Type B pancreatic cell (in vitro differentiated cells): Measurements from ENCODE around the gene WNK2. TPM values are rescaled to one million over a fixed set of nuclear protein-coding genes. Genes with fewer than 3 reads are reported as not detected.

Source experiments
- DNase-seq: peaks from one replicate; pipeline ENCODE4 v3.0.0; 2021; ENCODE audit warnings: mixed read lengths; ENCODE audit not compliant: unreplicated experiment; ENCODE audit errors: extremely low spot score
- H3K27ac Mint-ChIP-seq: 2 replicates; pipeline ENCODE4 v1.8.0; 2021; ENCODE audit warnings: mild to moderate bottlenecking, mixed read lengths
- H3K27me3 Mint-ChIP-seq: 2 replicates; pipeline ENCODE4 v1.8.0; 2021; ENCODE audit warnings: mixed read lengths
- H3K36me3 Mint-ChIP-seq: 2 replicates; pipeline ENCODE4 v1.8.0; 2021; ENCODE audit warnings: mixed read lengths
- H3K4me1 Mint-ChIP-seq: one replicate; pipeline ENCODE4 v1.8.0; 2021; ENCODE audit warnings: mixed read lengths; ENCODE audit not compliant: unreplicated experiment
- H3K4me3 Mint-ChIP-seq: 2 replicates; pipeline ENCODE4 v1.8.0; 2021; ENCODE audit warnings: mild to moderate bottlenecking, mixed read lengths
- H3K9me3 Mint-ChIP-seq: 2 replicates; pipeline ENCODE4 v1.8.0; 2021; ENCODE audit warnings: mixed read lengths
- total RNA-seq: library from RNA; stranded (reverse); gene quantifications from 2 replicates; pipeline ENCODE4 v1.2.1, GENCODE V29; 2021; ENCODE audit warnings: low replicate concordance
- TF ChIP-seq, protein P1 (sequence below): fragments of 200-600 bp; sonication (generic); conservative IDR thresholded peaks from 2 replicates; pipeline ENCODE4 v1.5.0; 2021; ENCODE audit warnings: antibody characterized with exemption, mild to moderate bottlenecking

The WNK2 gene
- total RNA-seq, 1 donor from 2014 or later = 75.5 TPM

- no peak for DNase-seq
- no peaks in the 10 kb centered on the region for H3K9me3 Mint-ChIP-seq
- TF ChIP-seq, protein P1, sequence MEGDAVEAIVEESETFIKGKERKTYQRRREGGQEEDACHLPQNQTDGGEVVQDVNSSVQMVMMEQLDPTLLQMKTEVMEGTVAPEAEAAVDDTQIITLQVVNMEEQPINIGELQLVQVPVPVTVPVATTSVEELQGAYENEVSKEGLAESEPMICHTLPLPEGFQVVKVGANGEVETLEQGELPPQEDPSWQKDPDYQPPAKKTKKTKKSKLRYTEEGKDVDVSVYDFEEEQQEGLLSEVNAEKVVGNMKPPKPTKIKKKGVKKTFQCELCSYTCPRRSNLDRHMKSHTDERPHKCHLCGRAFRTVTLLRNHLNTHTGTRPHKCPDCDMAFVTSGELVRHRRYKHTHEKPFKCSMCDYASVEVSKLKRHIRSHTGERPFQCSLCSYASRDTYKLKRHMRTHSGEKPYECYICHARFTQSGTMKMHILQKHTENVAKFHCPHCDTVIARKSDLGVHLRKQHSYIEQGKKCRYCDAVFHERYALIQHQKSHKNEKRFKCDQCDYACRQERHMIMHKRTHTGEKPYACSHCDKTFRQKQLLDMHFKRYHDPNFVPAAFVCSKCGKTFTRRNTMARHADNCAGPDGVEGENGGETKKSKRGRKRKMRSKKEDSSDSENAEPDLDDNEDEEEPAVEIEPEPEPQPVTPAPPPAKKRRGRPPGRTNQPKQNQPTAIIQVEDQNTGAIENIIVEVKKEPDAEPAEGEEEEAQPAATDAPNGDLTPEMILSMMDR = no peak
- no peak overlapping the region for H3K27ac Mint-ChIP-seq
- H3K27me3 Mint-ChIP-seq = no peaks in the 10 kb centered on the region
- no peak overlapping the region for H3K4me3 Mint-ChIP-seq
- H3K36me3 Mint-ChIP-seq = peaks cover 15% of the 10 kb centered on the region
- H3K4me1 Mint-ChIP-seq = no peaks in the 10 kb centered on the region
Observed at GRCh38 chr9:93280661-93281259, 96.8 kb downstream of the WNK2 start.

DNA sequence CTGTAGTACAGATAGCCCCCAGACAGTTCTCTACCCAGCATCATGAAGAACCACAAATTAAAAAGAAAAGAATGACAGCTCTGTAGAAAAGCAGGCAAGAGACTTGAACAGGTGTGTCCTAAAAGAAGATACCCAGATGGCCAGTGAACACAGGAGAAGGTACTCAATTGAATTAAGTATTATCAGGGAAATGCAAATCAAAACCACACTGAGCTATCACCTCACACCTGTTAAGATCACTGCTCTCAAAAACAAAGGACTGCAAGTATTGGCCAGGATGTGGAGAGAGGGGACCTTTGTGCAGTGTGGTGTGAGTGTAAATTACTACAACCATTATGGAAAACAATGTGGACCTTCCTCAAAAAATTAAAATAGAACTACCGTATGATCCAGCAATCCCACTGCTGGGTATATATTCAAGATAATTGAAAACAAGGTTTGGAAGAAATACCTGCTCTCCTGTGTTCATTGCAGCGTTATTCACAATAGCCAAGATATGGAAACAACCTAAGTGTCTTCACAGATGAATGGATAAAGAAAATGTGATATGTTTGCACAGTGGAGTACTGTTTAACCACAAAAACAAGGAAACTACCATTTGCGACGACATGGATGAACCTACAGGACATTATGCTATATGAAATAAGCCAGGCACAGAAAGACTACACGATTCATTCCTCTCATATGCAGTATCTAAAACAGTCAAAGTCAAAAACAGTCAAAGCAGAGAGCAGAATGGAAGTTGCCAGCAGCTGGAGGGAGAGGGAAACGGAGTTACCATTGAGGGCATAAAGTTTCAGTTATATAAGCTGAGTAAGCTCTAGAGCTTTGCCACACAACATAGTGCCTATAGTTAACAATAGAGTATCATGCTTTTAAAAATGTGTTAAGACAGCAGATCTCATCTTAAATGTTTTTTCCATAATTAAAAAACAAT lies 102.6 kb downstream of the WNK2 start:
- H3K27me3 Mint-ChIP-seq = no peaks in the 10 kb centered on the region
- TF ChIP-seq, protein P1 = no peak
- DNase-seq = no peak
- H3K4me1 Mint-ChIP-seq = peaks cover 13% of the 10 kb centered on the region
- no peaks in the 10 kb centered on the region for H3K9me3 Mint-ChIP-seq
- H3K36me3 Mint-ChIP-seq = peaks cover 7% of the 10 kb centered on the region
- no peak overlapping the region for H3K4me3 Mint-ChIP-seq
- H3K27ac Mint-ChIP-seq = no peak overlapping the region

DNA sequence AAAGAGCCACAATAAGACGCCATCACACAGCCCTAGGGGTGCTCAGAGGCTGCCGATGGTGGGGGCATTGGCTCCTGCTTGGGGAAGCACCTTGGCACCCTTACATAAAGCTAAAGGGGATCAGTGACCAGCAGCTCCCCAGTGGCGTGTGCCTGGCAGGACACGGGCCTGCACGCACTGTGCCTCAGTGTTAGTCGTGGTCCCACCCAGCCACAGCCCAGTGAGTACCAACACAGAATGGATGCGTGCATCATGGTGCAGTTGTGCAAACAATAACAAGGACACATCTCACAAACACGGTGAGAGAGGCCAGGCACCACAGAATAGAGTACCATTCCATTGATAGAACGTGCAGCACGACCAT lies 103.2 kb downstream of the WNK2 start:
- DNase-seq = peak; percentile 45
- Mint-ChIP-seq H3K27me3 (no peaks in the 10 kb centered on the region), H3K27ac (no peak overlapping the region), H3K4me3 (no peak overlapping the region), H3K36me3 (peaks cover 7% of the 10 kb centered on the region), H3K4me1 (peaks cover 13% of the 10 kb centered on the region), H3K9me3 (no peaks in the 10 kb centered on the region)
- TF ChIP-seq, protein P1 = no peak

- Mint-ChIP-seq H3K9me3 (no peaks in the 10 kb centered on the region), H3K4me1 (peaks cover 13% of the 10 kb centered on the region), H3K27ac (no peak overlapping the region), H3K4me3 (no peak overlapping the region), H3K27me3 (no peaks in the 10 kb centered on the region), H3K36me3 (peaks cover 7% of the 10 kb centered on the region)
- TF ChIP-seq, protein P1 = no peak
- DNase-seq = no peak
Observed at GRCh38 chr9:93287593-93287992, 103.7 kb downstream of the WNK2 start.

GRCh38 chr9:93288341-93288740 lies 104.4 kb downstream of the WNK2 start:
- peak overlapping the region; percentile 53 for H3K27ac Mint-ChIP-seq
- TF ChIP-seq, protein P1 = no peak
- no peak overlapping the region for H3K4me3 Mint-ChIP-seq
- H3K9me3 Mint-ChIP-seq = no peaks in the 10 kb centered on the region
- DNase-seq = peak; percentile 58
- no peaks in the 10 kb centered on the region for H3K27me3 Mint-ChIP-seq
- H3K36me3 Mint-ChIP-seq = peaks cover 7% of the 10 kb centered on the region
- peaks cover 13% of the 10 kb centered on the region for H3K4me1 Mint-ChIP-seq
